Measurements from ENCODE around the gene VN1R5. TPM values are rescaled to one million over a fixed set of nuclear protein-coding genes. Genes with fewer than 3 reads are reported as not detected.

The VN1R5 gene
- total RNA-seq, 1 donor from 2014 or later = not detected

DNA sequence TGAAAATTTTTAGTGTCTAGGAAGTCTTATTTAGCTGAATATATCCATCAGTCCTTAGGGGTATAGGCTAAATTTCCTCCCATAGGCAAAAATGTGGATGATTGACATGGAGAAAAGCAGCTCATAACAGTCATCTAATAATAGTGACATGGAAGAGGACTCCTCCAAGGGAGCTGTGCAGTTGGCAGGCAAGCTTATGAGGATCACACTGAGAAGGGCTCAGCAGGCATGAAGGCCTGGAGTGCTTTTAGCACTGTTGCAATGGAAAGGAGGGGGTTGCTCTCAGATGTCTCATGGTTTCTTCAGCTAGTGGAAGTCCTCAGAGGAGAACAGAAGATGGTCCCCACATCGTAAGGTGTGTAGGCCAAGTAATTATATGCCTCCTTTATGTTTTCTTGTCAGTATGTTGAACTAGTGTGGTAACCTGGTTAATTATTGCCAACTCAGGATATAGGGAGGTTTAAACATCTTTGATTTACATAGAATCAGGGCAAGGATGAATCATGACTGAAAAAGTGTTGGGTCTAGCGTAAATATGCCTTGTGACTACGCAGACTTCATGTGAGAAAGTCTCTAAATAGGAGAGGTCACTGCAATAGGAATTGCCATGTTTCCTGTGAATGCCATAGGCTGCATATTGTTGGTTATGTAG lies 18.9 kb downstream of the VN1R5 start:
- no peaks in the 10 kb centered on the region for H3K4me1 ChIP-seq
- no peak overlapping the region for H3K27ac ChIP-seq
- no peak for DNase-seq (ENCODE audit: low spot score in 2 of 2)
- no peaks in the 10 kb centered on the region for H3K9me3 ChIP-seq
- intact Hi-C loops (cut with DNase I) = no loop called here
- H3K4me3 ChIP-seq = no peak overlapping the region
- H3K27me3 ChIP-seq = no peaks in the 10 kb centered on the region
- TF ChIP-seq, protein P1, sequence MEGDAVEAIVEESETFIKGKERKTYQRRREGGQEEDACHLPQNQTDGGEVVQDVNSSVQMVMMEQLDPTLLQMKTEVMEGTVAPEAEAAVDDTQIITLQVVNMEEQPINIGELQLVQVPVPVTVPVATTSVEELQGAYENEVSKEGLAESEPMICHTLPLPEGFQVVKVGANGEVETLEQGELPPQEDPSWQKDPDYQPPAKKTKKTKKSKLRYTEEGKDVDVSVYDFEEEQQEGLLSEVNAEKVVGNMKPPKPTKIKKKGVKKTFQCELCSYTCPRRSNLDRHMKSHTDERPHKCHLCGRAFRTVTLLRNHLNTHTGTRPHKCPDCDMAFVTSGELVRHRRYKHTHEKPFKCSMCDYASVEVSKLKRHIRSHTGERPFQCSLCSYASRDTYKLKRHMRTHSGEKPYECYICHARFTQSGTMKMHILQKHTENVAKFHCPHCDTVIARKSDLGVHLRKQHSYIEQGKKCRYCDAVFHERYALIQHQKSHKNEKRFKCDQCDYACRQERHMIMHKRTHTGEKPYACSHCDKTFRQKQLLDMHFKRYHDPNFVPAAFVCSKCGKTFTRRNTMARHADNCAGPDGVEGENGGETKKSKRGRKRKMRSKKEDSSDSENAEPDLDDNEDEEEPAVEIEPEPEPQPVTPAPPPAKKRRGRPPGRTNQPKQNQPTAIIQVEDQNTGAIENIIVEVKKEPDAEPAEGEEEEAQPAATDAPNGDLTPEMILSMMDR (IDR thresholded peaks at IDR 0.05) = no peak
- no peaks in the 10 kb centered on the region for H3K36me3 ChIP-seq

DNA sequence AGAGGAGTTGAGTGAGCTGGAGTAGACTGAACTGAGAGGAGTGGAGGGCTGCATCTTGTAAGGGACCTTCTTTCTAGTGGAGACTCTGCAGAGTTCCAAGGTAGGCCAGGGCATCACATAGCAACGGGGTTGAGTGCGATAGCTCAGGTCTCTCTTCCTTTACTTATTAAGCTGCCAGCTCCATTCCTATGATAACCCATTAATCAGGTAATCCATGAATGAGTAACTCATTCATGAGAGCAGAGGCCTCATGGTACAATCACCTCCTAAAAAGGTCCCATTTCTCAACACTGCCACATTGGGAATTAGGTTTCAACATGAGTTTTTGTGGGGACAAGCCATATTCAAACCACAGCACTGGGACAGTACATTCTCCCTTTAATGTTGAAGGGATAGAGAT lies 21.3 kb downstream of the VN1R5 start:
- TF ChIP-seq, protein P1 (IDR thresholded peaks at IDR 0.05) = no peak
- Histone ChIP-seq H3K36me3 (no peaks in the 10 kb centered on the region), H3K9me3 (no peaks in the 10 kb centered on the region), H3K4me1 (no peaks in the 10 kb centered on the region), H3K27me3 (no peaks in the 10 kb centered on the region), H3K27ac (no peak overlapping the region), H3K4me3 (no peak overlapping the region)
- intact Hi-C loops (cut with DNase I) = no loop called here
- DNase-seq (ENCODE audit: low spot score in 2 of 2) = no peak

DNA sequence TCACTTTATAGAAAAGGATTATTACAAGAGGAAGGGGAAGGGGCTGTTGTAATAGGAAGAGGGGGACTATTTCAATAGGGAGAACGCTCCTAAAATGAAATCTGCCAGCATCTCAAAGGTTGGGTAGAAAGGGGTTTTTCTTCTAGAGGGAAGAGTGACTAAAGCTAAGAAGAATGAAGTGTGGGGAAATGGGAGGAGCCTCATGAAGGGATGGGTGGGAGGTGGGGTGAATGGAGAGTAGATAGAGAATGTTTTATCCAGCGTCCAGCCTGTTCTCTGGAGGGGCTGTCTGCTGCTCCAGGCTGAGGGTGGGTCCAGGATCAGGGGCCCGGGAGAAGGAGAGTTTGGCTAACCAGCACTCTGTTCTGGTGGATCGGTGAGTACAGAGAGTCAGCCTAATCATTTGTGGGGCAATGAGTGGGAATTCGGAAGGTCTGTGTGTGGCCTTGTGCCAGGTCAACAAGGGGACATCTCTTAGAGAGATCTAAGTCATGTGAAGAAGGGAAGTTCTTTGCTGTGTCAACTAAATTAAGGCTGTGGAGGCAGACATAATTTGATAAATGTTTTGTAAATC lies 25.2 kb downstream of the VN1R5 start:
- intact Hi-C loops (cut with DNase I) = no loop called here

DNA sequence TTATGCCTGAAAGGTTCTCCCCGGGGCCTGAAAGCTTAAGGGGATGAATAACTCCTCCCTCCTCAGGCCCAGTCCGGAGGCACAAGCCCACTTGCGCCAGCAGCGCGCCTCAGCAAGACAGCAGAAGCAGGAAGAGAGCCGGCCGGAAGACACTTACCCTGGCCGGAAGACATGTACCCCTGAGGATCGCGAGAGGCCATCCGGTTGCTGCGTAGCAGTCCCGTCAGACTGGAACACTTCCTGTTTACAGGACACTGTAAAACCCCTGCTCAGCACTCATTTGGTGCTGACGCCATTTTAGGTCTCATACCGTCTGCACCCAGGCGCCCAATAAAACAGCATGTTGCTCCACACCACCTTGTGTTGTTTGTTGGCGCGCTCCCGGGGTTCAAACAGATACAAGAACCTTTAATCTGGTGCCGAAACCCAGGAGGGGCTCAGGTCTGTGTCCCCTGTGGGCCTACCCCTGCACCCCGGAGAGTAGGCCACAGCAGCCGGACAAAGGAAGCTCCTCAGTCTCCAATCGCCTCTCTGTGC lies 30.3 kb downstream of the VN1R5 start:
- Histone ChIP-seq H3K27me3 (no peaks in the 10 kb centered on the region), H3K27ac (no peak overlapping the region), H3K4me3 (no peak overlapping the region), H3K9me3 (no peaks in the 10 kb centered on the region), H3K4me1 (no peaks in the 10 kb centered on the region), H3K36me3 (no peaks in the 10 kb centered on the region)
- DNase-seq (ENCODE audit: low spot score in 2 of 2) = no peak
- TF ChIP-seq, protein P1 (IDR thresholded peaks at IDR 0.05) = no peak
- intact Hi-C loops (cut with DNase I) = no loop called here

More for the DNA sequence above, 25.2 kb downstream of the VN1R5 start:
- no peak for DNase-seq (ENCODE audit: low spot score in 2 of 2)
- no peak overlapping the region for H3K27ac ChIP-seq
- no peaks in the 10 kb centered on the region for H3K36me3 ChIP-seq
- H3K4me1 ChIP-seq = no peaks in the 10 kb centered on the region
- no peaks in the 10 kb centered on the region for H3K27me3 ChIP-seq
- TF ChIP-seq, protein P1 (IDR thresholded peaks at IDR 0.05) = no peak
- no peaks in the 10 kb centered on the region for H3K9me3 ChIP-seq
- no peak overlapping the region for H3K4me3 ChIP-seq

DNA sequence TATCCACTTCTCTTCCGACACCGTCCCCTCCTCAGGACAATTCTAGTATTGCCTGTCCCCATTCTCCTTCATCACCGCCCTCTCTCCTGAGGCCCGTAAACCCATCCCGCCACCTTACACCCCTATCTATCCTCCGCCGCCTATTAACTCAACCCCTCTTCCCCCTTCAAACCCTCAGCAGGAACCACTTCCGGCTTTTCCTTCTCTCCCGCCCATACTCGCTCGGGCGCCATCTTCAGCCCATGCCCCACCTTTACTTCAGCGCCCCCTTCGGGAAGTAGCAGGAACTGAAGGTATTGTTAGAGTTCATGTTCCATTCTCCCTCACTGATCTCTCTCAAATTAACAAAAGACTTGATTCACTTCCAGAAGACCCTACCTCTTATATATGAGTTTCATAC lies 31.6 kb downstream of the VN1R5 start:
- Histone ChIP-seq H3K4me3 (no peak overlapping the region), H3K27ac (no peak overlapping the region), H3K27me3 (no peaks in the 10 kb centered on the region), H3K4me1 (no peaks in the 10 kb centered on the region), H3K36me3 (no peaks in the 10 kb centered on the region), H3K9me3 (no peaks in the 10 kb centered on the region)
- no peak for DNase-seq (ENCODE audit: low spot score in 2 of 2)
- TF ChIP-seq, protein P1 (IDR thresholded peaks at IDR 0.05) = no peak
- intact Hi-C loops (cut with DNase I) = no loop called here

Data from ascending aorta (tissue), 2 donors.